SW480 (cell line): ENCODE results near the gene IQGAP1.

Source experiments
- DNase-seq: peaks from one replicate; pipeline ENCODE4 v3.0.0-alpha.2; 2016; ENCODE audit warnings: low spot score

IQGAP1 gene

GRCh38 chr15:90529371-90530249, 141.6 kb downstream of the IQGAP1 start, which contains the start of gene CRTC3:
Gene CRTC3, plus strand, starts transcription at chr15:90529923. Its CDS starts 149 bp downstream, at chr15:90530072.
- DNase-seq: peak; percentile 52

DNA sequence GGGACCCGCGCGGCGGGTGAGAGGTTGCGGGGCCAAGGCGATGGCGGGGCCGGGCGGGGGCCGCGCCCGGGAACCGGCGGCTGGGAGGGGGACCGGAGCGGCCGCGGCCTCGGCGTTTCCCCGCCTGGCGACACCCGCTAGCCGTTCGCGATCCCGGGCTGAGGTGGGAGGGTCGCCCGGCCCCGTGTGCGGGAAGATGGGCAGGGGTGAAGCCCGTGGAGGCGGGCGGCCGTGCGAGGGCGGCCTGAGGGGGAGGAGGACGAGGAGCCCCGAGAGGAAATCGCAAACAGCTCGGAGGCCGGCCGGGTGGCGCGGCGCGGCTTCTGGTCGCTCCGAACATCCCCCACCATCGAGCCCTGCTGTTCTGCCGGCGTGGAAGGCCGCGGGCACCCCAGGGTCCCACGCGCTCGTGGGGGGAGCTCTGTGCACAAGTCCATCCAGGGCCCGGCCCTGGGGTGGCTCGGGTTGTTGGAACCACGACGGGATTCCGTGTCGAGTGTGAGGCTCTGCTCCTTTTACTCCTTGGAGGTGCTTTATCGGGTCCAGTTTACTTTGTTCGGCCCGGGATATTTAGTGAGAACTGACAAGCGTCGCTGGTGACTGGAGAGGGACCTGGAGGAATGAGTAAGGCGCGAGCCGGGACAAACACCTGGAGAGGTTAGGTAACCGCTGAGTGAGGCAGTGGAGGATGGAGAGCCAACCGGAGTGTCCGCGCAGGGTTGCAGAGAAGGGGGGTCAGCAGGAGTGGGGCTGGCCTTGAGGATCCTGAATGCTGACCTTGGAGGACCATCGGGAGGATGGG, 142.4 kb downstream of the IQGAP1 start:
- DNase-seq: peak; percentile 52

- no peak for DNase-seq
Observed at GRCh38 chr15:90531147-90531546, 143.1 kb downstream of the IQGAP1 start.

GRCh38 chr15:90535254-90535653, 147.2 kb downstream of the IQGAP1 start:
- no peak for DNase-seq

- no peak for DNase-seq
Observed at GRCh38 chr15:90539789-90540188, 151.7 kb downstream of the IQGAP1 start.

GRCh38 chr15:90540768-90541167, 152.7 kb downstream of the IQGAP1 start:
- DNase-seq: no peak

DNA sequence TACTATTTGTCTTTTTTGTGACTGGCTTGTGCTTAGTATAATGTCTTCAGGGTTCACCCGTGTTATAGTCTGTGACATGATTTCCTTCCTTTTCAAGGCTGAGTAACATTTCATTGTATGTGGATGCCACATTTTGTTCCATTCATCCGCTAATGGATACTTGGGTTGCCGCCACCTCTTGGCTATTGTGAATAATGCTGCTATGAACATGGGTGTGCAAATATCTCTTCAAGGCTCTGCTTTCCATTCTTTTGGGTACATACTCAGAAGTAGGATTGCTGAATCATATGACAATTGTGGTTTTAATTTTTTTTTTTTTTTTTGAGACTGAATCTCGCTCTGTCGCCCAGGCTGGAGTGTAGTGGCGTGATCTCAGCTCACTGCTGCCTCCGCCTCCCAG, 157.1 kb downstream of the IQGAP1 start:
- no peak for DNase-seq

DNA sequence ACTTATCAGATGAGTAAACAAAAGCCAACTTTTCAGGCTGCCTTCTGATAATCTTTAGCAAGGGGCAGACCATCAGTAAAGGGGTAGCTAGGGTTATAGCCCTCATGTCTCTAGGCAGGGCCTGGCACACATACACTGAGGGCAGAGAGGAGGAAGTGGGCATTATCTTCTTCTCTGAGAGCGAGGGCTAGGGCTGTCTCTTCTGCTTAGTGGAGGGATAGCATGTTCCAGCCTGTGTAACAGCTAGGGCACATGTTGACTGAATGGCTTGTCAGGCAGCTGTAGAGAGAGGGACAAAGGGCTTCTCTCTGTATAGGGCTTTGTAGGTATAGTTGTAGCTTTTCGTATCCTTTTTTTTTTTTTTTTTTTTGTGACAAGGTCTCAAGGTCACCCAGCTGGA, 159.5 kb downstream of the IQGAP1 start:
- no peak for DNase-seq

DNA sequence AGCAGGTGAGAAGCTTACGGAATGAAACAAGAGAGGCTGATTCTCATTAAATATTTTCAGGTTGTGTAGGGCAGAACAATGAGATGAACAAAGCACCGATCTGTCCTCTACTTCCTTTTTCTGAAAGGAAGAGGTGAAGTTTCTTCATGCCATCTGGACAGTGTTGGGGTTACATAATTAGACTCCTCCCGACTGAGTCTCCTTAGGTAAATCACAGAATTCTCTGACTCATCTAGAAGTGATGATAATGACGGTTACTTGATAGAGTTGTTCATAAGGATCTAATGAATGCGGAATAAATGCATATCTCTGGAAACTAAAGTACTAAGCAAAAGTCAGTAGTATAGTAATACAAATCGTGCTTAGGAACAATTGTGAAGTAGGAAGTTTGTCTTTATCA, 162.9 kb downstream of the IQGAP1 start:
- DNase-seq: no peak
